Neuronal stem cell (in vitro differentiated cells): Measurements from ENCODE around the gene CSF3R. TPM values are rescaled to one million over a fixed set of nuclear protein-coding genes. Genes with fewer than 3 reads are reported as not detected.

ENCODE experiments used
- DNase-seq: peaks from one replicate; pipeline ENCODE4 v3.0.0-alpha.2; 2013; ENCODE audit warnings: low spot score
- H2AFZ ChIP-seq: one replicate; pipeline ENCODE4 v1.6.1; 2013; ENCODE audit warnings: mild to moderate bottlenecking, low read length, inconsistent platforms
- H2AK5ac ChIP-seq: 2 replicates; pipeline ENCODE4 v1.6.1; 2013; ENCODE audit warnings: low read depth, mild to moderate bottlenecking, inconsistent platforms, low read length, moderate library complexity, mixed read lengths
- H2BK120ac ChIP-seq: 2 replicates; pipeline ENCODE4 v1.6.1; 2013; ENCODE audit warnings: low read depth, mild to moderate bottlenecking, inconsistent platforms, low read length, moderate library complexity, mixed read lengths
- H2BK12ac ChIP-seq: one replicate; pipeline ENCODE4 v1.6.1; 2013; ENCODE audit warnings: low read length, inconsistent platforms
- H2BK15ac ChIP-seq: 2 replicates; pipeline ENCODE4 v1.6.1; 2013; ENCODE audit warnings: mild to moderate bottlenecking, low read length, inconsistent platforms, mixed read lengths
- H2BK5ac ChIP-seq: one replicate; pipeline ENCODE4 v1.6.1; 2013; ENCODE audit warnings: inconsistent platforms, mild to moderate bottlenecking, low read length, moderate library complexity
- H3K14ac ChIP-seq: one replicate; pipeline ENCODE4 v1.6.1; 2013; ENCODE audit warnings: low read length, inconsistent platforms
- H3K18ac ChIP-seq: 2 replicates; pipeline ENCODE4 v1.6.1; 2013; ENCODE audit warnings: low read length, inconsistent platforms
- H3K23ac ChIP-seq: 2 replicates; pipeline ENCODE4 v1.6.1; 2013; ENCODE audit warnings: low read depth, mild to moderate bottlenecking, mixed read lengths, low read length, inconsistent platforms; ENCODE audit not compliant: poor library complexity
- H3K27ac ChIP-seq: replicated peaks from 3 replicates; pipeline ENCODE4 v1.5.1; 2013; ENCODE audit warnings: low read length, inconsistent platforms
- H3K27me3 ChIP-seq, 3 experiments: 2 replicates each; pipeline ENCODE4 v1.6.1; 2013; ENCODE audit warnings: low read length in 3 of 3, mild to moderate bottlenecking in 2 of 3, inconsistent platforms in 1 of 3, low read depth in 1 of 3, mixed read lengths in 1 of 3, moderate library complexity in 1 of 3; ENCODE audit not compliant: control insufficient read depth in 3 of 3, insufficient read depth in 3 of 3
- H3K36me3 ChIP-seq, 2 donors: replicated peaks in 1 of 2; 2 replicates each; pipeline ENCODE4 v1.6.1; 2013; ENCODE audit warnings: low read length in 2 of 2; ENCODE audit not compliant: control insufficient read depth in 2 of 2, insufficient read depth in 2 of 2
- H3K4ac ChIP-seq: 2 replicates; pipeline ENCODE4 v1.6.1; 2013; ENCODE audit warnings: inconsistent platforms, mild to moderate bottlenecking, low read length, moderate library complexity
- H3K4me1 ChIP-seq, 2 donors: 1 replicate in 1 of 2; 2 replicates in 1 of 2; pipeline ENCODE4 v1.6.1; 2013; ENCODE audit warnings: low read length in 2 of 2, low read depth in 1 of 2; ENCODE audit not compliant: control insufficient read depth in 2 of 2, insufficient read depth in 1 of 2
- H3K4me2 ChIP-seq: one replicate; pipeline ENCODE4 v1.6.1; 2013; ENCODE audit warnings: mild to moderate bottlenecking, low read length, inconsistent platforms; ENCODE audit not compliant: insufficient read depth, poor library complexity, severe bottlenecking
- H3K4me3 ChIP-seq, 2 donors: 2 replicates each; pipeline ENCODE4 v1.5.1; 2013; ENCODE audit warnings: low read length in 2 of 2, mild to moderate bottlenecking in 2 of 2, inconsistent platforms in 1 of 2, moderate library complexity in 1 of 2
- H3K79me1 ChIP-seq: one replicate; pipeline ENCODE4 v1.6.1; 2013; ENCODE audit warnings: low read depth, mild to moderate bottlenecking, inconsistent platforms, low read length, moderate library complexity
- H3K9ac ChIP-seq: one replicate; pipeline ENCODE4 v1.6.1; 2013; ENCODE audit warnings: mild to moderate bottlenecking, low read depth, low read length, inconsistent platforms; ENCODE audit not compliant: poor library complexity
- H3K9me3 ChIP-seq, 2 donors: replicated peaks in 1 of 2; 2 replicates each; pipeline versions ENCODE3 to v1.6.1; 2013; ENCODE audit warnings: low read length in 2 of 2, mild to moderate bottlenecking in 2 of 2, inconsistent platforms in 1 of 2, low read depth in 1 of 2, mixed read lengths in 1 of 2, moderate library complexity in 1 of 2; ENCODE audit not compliant: control insufficient read depth in 2 of 2, insufficient read depth in 1 of 2
- H4K8ac ChIP-seq: one replicate; pipeline ENCODE4 v1.6.1; 2013; ENCODE audit warnings: low read depth, mild to moderate bottlenecking, inconsistent platforms, low read length, moderate library complexity
- H4K91ac ChIP-seq: one replicate; pipeline ENCODE4 v1.6.1; 2013; ENCODE audit warnings: low read length, low read depth, mild to moderate bottlenecking, inconsistent platforms; ENCODE audit not compliant: poor library complexity
- WGBS, 2 donors: extraction: QIAGEN DNeasy Blood & Tissue Kit; methylation state at CpG; one replicate each; pipeline ENCODE4 v1.1.7; 2013; ENCODE audit warnings: missing lambda C conversion rate in 2 of 2, mixed read lengths in 1 of 2; ENCODE audit not compliant: insufficient read length in 2 of 2, insufficient replicate concordance in 1 of 2; ENCODE audit errors: extremely low coverage in 2 of 2; 5-methylcytosine and 5-hydroxymethylcytosine counted together
- polyA plus RNA-seq, 2 experiments: library from polyadenylated mRNA; stranded (reverse); fragments of 200-250 nt; gene quantifications; one replicate each; pipeline ENCODE4 v1.2.3, GENCODE V29; 2013

The CSF3R gene
- 0.20 TPM for polyA plus RNA-seq (2013, experiment 1 of 2)
- 0.11 TPM for polyA plus RNA-seq (2013, experiment 2 of 2)

GRCh38 chr1:36482724-36483388, at the start of gene CSF3R:
TSS of gene CSF3R (minus strand) at chr1:36482913. CDS start at chr1:36479496, 3,417 bp downstream.
- peak within 1 kb of the TSS; percentile 48 for H2AK5ac ChIP-seq
- H3K27me3 ChIP-seq = peaks cover 0 to 22% (median 0%) of the 10 kb centered on the region in 3 experiments
- H4K8ac ChIP-seq = no peak within 1 kb of the TSS
- no peak within 1 kb of the TSS for H3K9ac ChIP-seq
- peak within 1 kb of the TSS; percentile 57 for H4K91ac ChIP-seq
- no peak within 1 kb of the TSS for H3K14ac ChIP-seq
- H3K23ac ChIP-seq = peak within 1 kb of the TSS; percentile 12
- H3K36me3 ChIP-seq = no peaks in the 10 kb centered on the region
- peaks cover 5 to 14% of the 10 kb centered on the region in 2 donors for H3K4me1 ChIP-seq
- no peak within 1 kb of the TSS for H3K4ac ChIP-seq
- no peak within 1 kb of the TSS for H2BK5ac ChIP-seq
- peak within 1 kb of the TSS; percentile 64 for H2BK120ac ChIP-seq
- peak within 1 kb of the TSS; percentile 71 for H2BK15ac ChIP-seq
- no peak within 1 kb of the TSS for H3K4me2 ChIP-seq
- no CpG with 5 or more reads among the region's 13 CpGs for WGBS, 2 donors
- H2AFZ ChIP-seq = peak within 1 kb of the TSS; percentile 80
- H2BK12ac ChIP-seq = no peak within 1 kb of the TSS
- H3K4me3 ChIP-seq = no peak within 1 kb of the TSS
- no peaks in the 10 kb centered on the region for H3K79me1 ChIP-seq
- DNase-seq = no peak
- H3K27ac ChIP-seq = no peak within 1 kb of the TSS
- peak within 1 kb of the TSS; percentile 93 for H3K18ac ChIP-seq
- no peaks in the 10 kb centered on the region for H3K9me3 ChIP-seq

- Histone ChIP-seq H3K27me3 (peaks cover 0 to 1% (median 0%) of the 10 kb centered on the region in 3 experiments), H3K9me3 (peaks cover 0 to 2% of the 10 kb centered on the region in 2 donors), H3K18ac (no peak overlapping the region), H3K79me1 (no peaks in the 10 kb centered on the region), H4K8ac (no peak overlapping the region), H3K27ac (no peak overlapping the region), H3K14ac (no peak overlapping the region), H2BK12ac (no peak overlapping the region), H2AFZ (no peak overlapping the region), H2BK15ac (no peak overlapping the region), H2BK5ac (no peak overlapping the region), H3K23ac (no peak overlapping the region), H3K4me3 (no peak overlapping the region), H3K36me3 (no peaks in the 10 kb centered on the region), H3K9ac (no peak overlapping the region), H4K91ac (no peak overlapping the region), H2AK5ac (no peak overlapping the region), H2BK120ac (no peak overlapping the region), H3K4me1 (no peaks in the 10 kb centered on the region), H3K4me2 (no peak overlapping the region), H3K4ac (no peak overlapping the region)
- no peak for DNase-seq
- WGBS, 2 donors = no CpG with 5 or more reads among the region's 3 CpGs
These were observed 49.1 kb upstream of the CSF3R start for GRCh38 chr1:36531833-36532232.

- Histone ChIP-seq H3K27ac (no peak overlapping the region), H4K8ac (no peak overlapping the region), H3K79me1 (no peaks in the 10 kb centered on the region), H3K9ac (no peak overlapping the region), H3K27me3 (no peaks in the 10 kb centered on the region), H3K9me3 (peaks cover 0 to 2% of the 10 kb centered on the region in 2 donors), H3K4me1 (no peaks in the 10 kb centered on the region), H2AK5ac (no peak overlapping the region), H2BK5ac (no peak overlapping the region), H3K4me3 (no peak overlapping the region), H4K91ac (no peak overlapping the region), H3K18ac (peak overlapping the region; percentile 19), H3K36me3 (no peaks in the 10 kb centered on the region), H2BK120ac (no peak overlapping the region), H3K4me2 (no peak overlapping the region), H2AFZ (no peak overlapping the region), H3K4ac (no peak overlapping the region), H3K14ac (no peak overlapping the region), H2BK15ac (no peak overlapping the region), H3K23ac (no peak overlapping the region), H2BK12ac (no peak overlapping the region)
- DNase-seq = no peak
- WGBS, 2 donors = no CpG with 5 or more reads among the region's 6 CpGs
These were observed 48.1 kb upstream of the CSF3R start for GRCh38 chr1:36530791-36531190.

GRCh38 chr1:36530261-36530660, 47.5 kb upstream of the CSF3R start:
- Histone ChIP-seq H4K91ac (no peak overlapping the region), H2BK12ac (no peak overlapping the region), H3K4me3 (no peak overlapping the region), H2BK120ac (no peak overlapping the region), H3K23ac (no peak overlapping the region), H2BK5ac (peak overlapping the region; percentile 39), H2AFZ (no peak overlapping the region), H3K79me1 (no peaks in the 10 kb centered on the region), H4K8ac (no peak overlapping the region), H3K4me2 (no peak overlapping the region), H3K9me3 (peaks cover 0 to 2% of the 10 kb centered on the region in 2 donors), H3K27ac (no peak overlapping the region), H3K14ac (no peak overlapping the region), H2BK15ac (no peak overlapping the region), H3K9ac (no peak overlapping the region), H2AK5ac (peak overlapping the region; percentile 15), H3K4ac (no peak overlapping the region), H3K36me3 (no peaks in the 10 kb centered on the region), H3K4me1 (no peaks in the 10 kb centered on the region), H3K18ac (peak overlapping the region; percentile 65), H3K27me3 (no peaks in the 10 kb centered on the region)
- WGBS, 2 donors = no CpG with 5 or more reads among the region's 7 CpGs
- DNase-seq = no peak
